Colonic mucosa (tissue), 4 donors: ENCODE measurements around the gene RNF144A. TPM values are rescaled to one million over a fixed set of nuclear protein-coding genes. Genes with fewer than 3 reads are reported as not detected.

ENCODE experiments used
- DNase-seq: peaks from one replicate; pipeline ENCODE4 v3.0.0-alpha.2; 2020
- H3K27ac ChIP-seq: fragments of 200-600 bp; one replicate; pipeline ENCODE4 v1.8.0; 2021
- H3K27me3 ChIP-seq: fragments of 200-600 bp; one replicate; pipeline ENCODE4 v1.8.0; 2021
- H3K36me3 ChIP-seq: fragments of 200-600 bp; one replicate; pipeline ENCODE4 v1.8.0; 2021
- H3K4me1 ChIP-seq: fragments of 200-600 bp; one replicate; pipeline ENCODE4 v1.8.0; 2021; ENCODE audit warnings: mild to moderate bottlenecking
- H3K4me3 ChIP-seq: fragments of 200-600 bp; one replicate; pipeline ENCODE4 v1.8.0; 2021
- H3K9ac ChIP-seq, 2 donors: one replicate each; pipeline ENCODE4 v1.7.0; 2013; ENCODE audit warnings: control low read depth in 2 of 2, low read depth in 2 of 2, low read length in 2 of 2
- H3K9me3 ChIP-seq: fragments of 200-600 bp; one replicate; pipeline ENCODE4 v1.8.0; 2021
- CTCF ChIP-seq: fragments of 200-600 bp; IDR thresholded peaks from one replicate; pipeline ENCODE4 v1.8.0; 2022; ENCODE audit warnings: antibody characterized with exemption, mild to moderate bottlenecking
- intact Hi-C: fragments of 100-400 bp; cut with DNase I; formaldehyde crosslinking; loops from one replicate; pipeline ENCODE4 v1.14.1; 2022
- total RNA-seq, 2 donors: library from RNA; stranded (reverse); fragmentation: NEBNext Ultra II Directional in 1 of 2; extraction: Animal tissue kit (Norgen Biotek cat#: 25700) in 1 of 2; gene quantifications; one replicate each; pipeline ENCODE4 v1.2.1, GENCODE V29; 2021
- donor health status: healthy.
- donor health status: DM: no; HTN: no; CAD: no.
- donor health status: DM: no; HTN: no; CAD: no.

Gene RNF144A
- total RNA-seq, 2 donors from 2014 or later = 13.9 to 22.6 TPM

GRCh38 chr2:7018282-7018701 lies 101.1 kb downstream of the RNF144A start:
- Histone ChIP-seq H3K27ac (no peak overlapping the region), H3K9ac (no peak overlapping the region), H3K4me3 (no peak overlapping the region), H3K9me3 (no peaks in the 10 kb centered on the region), H3K4me1 (no peaks in the 10 kb centered on the region), H3K36me3 (no peaks in the 10 kb centered on the region), H3K27me3 (no peaks in the 10 kb centered on the region)
- TF ChIP-seq CTCF = no peak
- no peak for DNase-seq
- intact Hi-C loops = no loop called here

GRCh38 chr2:7018767-7019166 lies 101.6 kb downstream of the RNF144A start:
- intact Hi-C loops = no loop called here
- no peak overlapping the region for H3K9ac ChIP-seq
- no peak overlapping the region for H3K4me3 ChIP-seq
- no peaks in the 10 kb centered on the region for H3K9me3 ChIP-seq
- DNase-seq = no peak
- H3K4me1 ChIP-seq = no peaks in the 10 kb centered on the region
- no peak for TF ChIP-seq CTCF
- H3K27me3 ChIP-seq = no peaks in the 10 kb centered on the region
- no peak overlapping the region for H3K27ac ChIP-seq
- H3K36me3 ChIP-seq = no peaks in the 10 kb centered on the region

- Histone ChIP-seq H3K4me1 (no peaks in the 10 kb centered on the region), H3K9me3 (no peaks in the 10 kb centered on the region), H3K9ac (no peak overlapping the region), H3K4me3 (no peak overlapping the region), H3K27me3 (no peaks in the 10 kb centered on the region), H3K36me3 (no peaks in the 10 kb centered on the region), H3K27ac (no peak overlapping the region)
- intact Hi-C loops = no loop called here
- DNase-seq = no peak
- TF ChIP-seq CTCF = no peak
Measured at GRCh38 chr2:7019191-7019590, 102.0 kb downstream of the RNF144A start.

GRCh38 chr2:7020059-7020458 lies 102.8 kb downstream of the RNF144A start:
- no peak overlapping the region for H3K9ac ChIP-seq
- DNase-seq = no peak
- H3K27ac ChIP-seq = no peak overlapping the region
- no peaks in the 10 kb centered on the region for H3K36me3 ChIP-seq
- no peak overlapping the region for H3K4me3 ChIP-seq
- H3K27me3 ChIP-seq = no peaks in the 10 kb centered on the region
- TF ChIP-seq CTCF = no peak
- intact Hi-C loops = loop anchor here (5.0 kb wide), 1 partner anchor 98 kb away; no protein-coding TSS in a partner anchor
- H3K4me1 ChIP-seq = no peaks in the 10 kb centered on the region
- no peaks in the 10 kb centered on the region for H3K9me3 ChIP-seq

GRCh38 chr2:7020468-7020867 lies 103.3 kb downstream of the RNF144A start:
- intact Hi-C loops = loop anchor here (5.0 kb wide), 1 partner anchor 98 kb away; no protein-coding TSS in a partner anchor
- Histone ChIP-seq H3K4me1 (no peaks in the 10 kb centered on the region), H3K36me3 (no peaks in the 10 kb centered on the region), H3K27ac (no peak overlapping the region), H3K4me3 (no peak overlapping the region), H3K9ac (no peak overlapping the region), H3K27me3 (no peaks in the 10 kb centered on the region), H3K9me3 (no peaks in the 10 kb centered on the region)
- DNase-seq = no peak
- TF ChIP-seq CTCF = no peak
